HG02943 (cell line): ENCODE data around the gene PDE4B.
"Not testable (repeated sequence)": the region's sequence is repeated elsewhere in the genome, so short reads cannot be mapped to it uniquely, and the experiment has no call there.

Source experiments
- ATAC-seq: cut with Tn5 transposase; IDR thresholded peaks from one replicate; pipeline ENCODE4 v1.9.1; 2021; ENCODE audit warnings: mild to moderate bottlenecking, low read depth, moderate library complexity; ENCODE audit not compliant: unreplicated experiment

The PDE4B gene

GRCh38 chr1:66104076-66104475, 311.4 kb downstream of the PDE4B start:
- ATAC-seq = not testable (repeated sequence)

GRCh38 chr1:66108624-66109023, 315.9 kb downstream of the PDE4B start:
- no peak for ATAC-seq

- ATAC-seq = no peak
Measured at GRCh38 chr1:66112744-66113400, 320.2 kb downstream of the PDE4B start.

- ATAC-seq = no peak
Measured at GRCh38 chr1:66119148-66119547, 326.5 kb downstream of the PDE4B start.

- ATAC-seq = no peak
Measured at GRCh38 chr1:66124670-66125069, 332.0 kb downstream of the PDE4B start.

GRCh38 chr1:66128641-66129040, 335.9 kb downstream of the PDE4B start:
- not testable (repeated sequence) for ATAC-seq

GRCh38 chr1:66132324-66132723, 339.6 kb downstream of the PDE4B start:
- no peak for ATAC-seq

GRCh38 chr1:66134004-66134403, 341.3 kb downstream of the PDE4B start:
- no peak for ATAC-seq

- no peak for ATAC-seq
Measured at GRCh38 chr1:66135161-66135560, 342.5 kb downstream of the PDE4B start.

- not testable (repeated sequence) for ATAC-seq
Measured at GRCh38 chr1:66136423-66136822, 343.7 kb downstream of the PDE4B start.

GRCh38 chr1:66137235-66137634, 344.5 kb downstream of the PDE4B start:
- no peak for ATAC-seq

- no peak for ATAC-seq
Measured at GRCh38 chr1:66138613-66139012, 345.9 kb downstream of the PDE4B start.

- ATAC-seq = no peak
Measured at GRCh38 chr1:66140072-66140471, 347.4 kb downstream of the PDE4B start.

GRCh38 chr1:66143651-66144050, 351.0 kb downstream of the PDE4B start:
- no peak for ATAC-seq

GRCh38 chr1:66147226-66147835, 354.6 kb downstream of the PDE4B start:
- ATAC-seq = no peak

GRCh38 chr1:66152034-66152433, 359.3 kb downstream of the PDE4B start:
- ATAC-seq = no peak

- no peak for ATAC-seq
Measured at GRCh38 chr1:66154394-66154793, 361.7 kb downstream of the PDE4B start.

- ATAC-seq = no peak
Measured at GRCh38 chr1:66156144-66156543, 363.4 kb downstream of the PDE4B start.

- ATAC-seq = no peak
Measured at GRCh38 chr1:66159800-66160199, 367.1 kb downstream of the PDE4B start.

- no peak for ATAC-seq
Measured at GRCh38 chr1:66160719-66161118, 368.0 kb downstream of the PDE4B start.

- ATAC-seq = no peak
Measured at GRCh38 chr1:66166753-66167152, 374.1 kb downstream of the PDE4B start.

- ATAC-seq = no peak
Measured at GRCh38 chr1:66167267-66167666, 374.6 kb downstream of the PDE4B start.
